ENCODE data around the gene SRRM4.

The SRRM4 gene

DNA sequence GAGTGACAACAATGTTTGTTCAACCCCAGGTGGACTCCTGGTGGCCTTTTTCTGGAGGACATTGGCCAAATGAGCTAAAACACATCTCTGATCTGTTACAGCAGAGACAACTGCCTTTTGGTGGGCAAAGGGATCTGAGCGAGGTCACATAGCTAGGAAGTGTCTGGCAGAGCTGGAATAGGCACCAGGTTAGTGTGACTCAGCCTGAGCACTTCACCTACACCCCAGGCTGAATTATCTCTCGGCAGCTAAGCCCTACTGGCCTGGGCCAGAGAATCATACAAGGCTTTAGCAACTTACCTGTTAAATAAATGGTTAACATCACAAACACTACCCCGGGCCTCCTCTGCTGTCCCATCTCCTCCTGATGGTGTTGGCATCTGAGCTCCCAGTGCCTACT, 147.2 kb downstream of the SRRM4 start:
- TF ChIP-seq, protein P1, sequence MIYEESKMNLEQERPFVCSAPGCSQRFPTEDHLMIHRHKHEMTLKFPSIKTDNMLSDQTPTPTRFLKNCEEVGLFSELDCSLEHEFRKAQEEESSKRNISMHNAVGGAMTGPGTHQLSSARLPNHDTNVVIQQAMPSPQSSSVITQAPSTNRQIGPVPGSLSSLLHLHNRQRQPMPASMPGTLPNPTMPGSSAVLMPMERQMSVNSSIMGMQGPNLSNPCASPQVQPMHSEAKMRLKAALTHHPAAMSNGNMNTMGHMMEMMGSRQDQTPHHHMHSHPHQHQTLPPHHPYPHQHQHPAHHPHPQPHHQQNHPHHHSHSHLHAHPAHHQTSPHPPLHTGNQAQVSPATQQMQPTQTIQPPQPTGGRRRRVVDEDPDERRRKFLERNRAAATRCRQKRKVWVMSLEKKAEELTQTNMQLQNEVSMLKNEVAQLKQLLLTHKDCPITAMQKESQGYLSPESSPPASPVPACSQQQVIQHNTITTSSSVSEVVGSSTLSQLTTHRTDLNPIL (CRISPR knock-in tag; IDR thresholded peaks at IDR 0.05; ENCODE audit: low read depth) = no peak
- TF ChIP-seq PPARA (CRISPR knock-in tag; IDR thresholded peaks at IDR 0.05; ENCODE audit: borderline replicate concordance) (no peak), TCF4 (CRISPR knock-in tag; IDR thresholded peaks at IDR 0.05; ENCODE audit: borderline replicate concordance) (no peak), ZNF565 (CRISPR knock-in tag; conservative IDR thresholded peaks at IDR 0.05; ENCODE audit: low read depth) (no peak), ESRRG (CRISPR knock-in tag; IDR thresholded peaks at IDR 0.05) (no peak), ZNF8 (CRISPR knock-in tag; IDR thresholded peaks at IDR 0.05) (no peak), TOX (CRISPR knock-in tag; IDR thresholded peaks at IDR 0.05; ENCODE audit: borderline replicate concordance) (no peak), CSRNP3 (CRISPR knock-in tag; IDR thresholded peaks at IDR 0.05) (no peak), ZC3H10 (CRISPR knock-in tag; IDR thresholded peaks at IDR 0.05) (no peak), BACH2 (CRISPR knock-in tag; IDR thresholded peaks at IDR 0.05; ENCODE audit: borderline replicate concordance) (no peak), GLIS3 (CRISPR knock-in tag; IDR thresholded peaks at IDR 0.05) (no peak), RARB (CRISPR knock-in tag; IDR thresholded peaks at IDR 0.05) (no peak), ZNF70 (CRISPR knock-in tag; IDR thresholded peaks at IDR 0.05) (no peak), CSDC2 (CRISPR knock-in tag; IDR thresholded peaks at IDR 0.05) (no peak)
- TF ChIP-seq, protein P2, sequence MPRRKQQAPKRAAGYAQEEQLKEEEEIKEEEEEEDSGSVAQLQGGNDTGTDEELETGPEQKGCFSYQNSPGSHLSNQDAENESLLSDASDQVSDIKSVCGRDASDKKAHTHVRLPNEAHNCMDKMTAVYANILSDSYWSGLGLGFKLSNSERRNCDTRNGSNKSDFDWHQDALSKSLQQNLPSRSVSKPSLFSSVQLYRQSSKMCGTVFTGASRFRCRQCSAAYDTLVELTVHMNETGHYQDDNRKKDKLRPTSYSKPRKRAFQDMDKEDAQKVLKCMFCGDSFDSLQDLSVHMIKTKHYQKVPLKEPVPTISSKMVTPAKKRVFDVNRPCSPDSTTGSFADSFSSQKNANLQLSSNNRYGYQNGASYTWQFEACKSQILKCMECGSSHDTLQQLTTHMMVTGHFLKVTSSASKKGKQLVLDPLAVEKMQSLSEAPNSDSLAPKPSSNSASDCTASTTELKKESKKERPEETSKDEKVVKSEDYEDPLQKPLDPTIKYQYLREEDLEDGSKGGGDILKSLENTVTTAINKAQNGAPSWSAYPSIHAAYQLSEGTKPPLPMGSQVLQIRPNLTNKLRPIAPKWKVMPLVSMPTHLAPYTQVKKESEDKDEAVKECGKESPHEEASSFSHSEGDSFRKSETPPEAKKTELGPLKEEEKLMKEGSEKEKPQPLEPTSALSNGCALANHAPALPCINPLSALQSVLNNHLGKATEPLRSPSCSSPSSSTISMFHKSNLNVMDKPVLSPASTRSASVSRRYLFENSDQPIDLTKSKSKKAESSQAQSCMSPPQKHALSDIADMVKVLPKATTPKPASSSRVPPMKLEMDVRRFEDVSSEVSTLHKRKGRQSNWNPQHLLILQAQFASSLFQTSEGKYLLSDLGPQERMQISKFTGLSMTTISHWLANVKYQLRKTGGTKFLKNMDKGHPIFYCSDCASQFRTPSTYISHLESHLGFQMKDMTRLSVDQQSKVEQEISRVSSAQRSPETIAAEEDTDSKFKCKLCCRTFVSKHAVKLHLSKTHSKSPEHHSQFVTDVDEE (CRISPR knock-in tag; IDR thresholded peaks at IDR 0.05) = no peak
- ATAC-seq = no peak

DNA sequence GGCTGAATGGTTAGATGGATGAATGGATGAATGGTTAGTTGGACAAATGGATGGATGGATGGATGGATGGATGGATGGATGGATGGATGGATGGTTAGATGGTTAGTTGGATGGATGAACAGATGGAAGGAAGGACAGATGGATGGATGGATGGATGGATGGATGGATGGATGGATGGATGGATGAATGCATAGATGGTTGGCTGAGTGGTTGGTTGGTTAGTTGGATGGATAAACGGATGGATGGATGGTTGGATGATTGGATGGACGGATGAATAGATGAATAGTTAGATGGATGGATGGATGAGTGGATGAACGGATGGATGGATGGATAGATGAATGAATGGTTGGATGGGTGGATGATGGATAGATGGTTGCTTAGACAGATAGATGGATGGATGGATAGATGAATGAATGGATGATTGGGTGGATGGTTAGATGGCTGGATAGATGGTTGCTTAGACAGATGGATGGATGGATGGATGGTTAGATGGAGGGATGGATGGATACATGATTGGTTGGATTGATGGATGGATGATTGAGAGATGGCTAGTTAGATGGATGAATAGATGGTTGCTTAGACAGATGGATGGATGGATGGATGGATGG, 148.6 kb downstream of the SRRM4 start:
- TF ChIP-seq RARB (CRISPR knock-in tag; IDR thresholded peaks at IDR 0.05) = no peak
- TF ChIP-seq, protein P2 (CRISPR knock-in tag; IDR thresholded peaks at IDR 0.05) = no peak
- no peak for TF ChIP-seq ZNF565 (CRISPR knock-in tag; conservative IDR thresholded peaks at IDR 0.05; ENCODE audit: low read depth)
- TF ChIP-seq ZNF70 (CRISPR knock-in tag; IDR thresholded peaks at IDR 0.05) = no peak
- no peak for TF ChIP-seq ZFP30 (CRISPR knock-in tag; IDR thresholded peaks at IDR 0.05)
- TF ChIP-seq CSDC2 (CRISPR knock-in tag; IDR thresholded peaks at IDR 0.05) = no peak
- no peak for TF ChIP-seq TOX (CRISPR knock-in tag; IDR thresholded peaks at IDR 0.05; ENCODE audit: borderline replicate concordance)
- TF ChIP-seq GLIS3 (CRISPR knock-in tag; IDR thresholded peaks at IDR 0.05) = no peak
- no peak for TF ChIP-seq TCF4 (CRISPR knock-in tag; IDR thresholded peaks at IDR 0.05; ENCODE audit: borderline replicate concordance)
- TF ChIP-seq ISL1 (CRISPR knock-in tag; IDR thresholded peaks at IDR 0.05) = no peak
- no peak for TF ChIP-seq ESRRG (CRISPR knock-in tag; IDR thresholded peaks at IDR 0.05)
- no peak for TF ChIP-seq PPARA (CRISPR knock-in tag; IDR thresholded peaks at IDR 0.05; ENCODE audit: borderline replicate concordance)
- no peak for TF ChIP-seq ARNTL (CRISPR knock-in tag; IDR thresholded peaks at IDR 0.05; ENCODE audit: borderline replicate concordance, low read depth)
- no peak for TF ChIP-seq BACH2 (CRISPR knock-in tag; IDR thresholded peaks at IDR 0.05; ENCODE audit: borderline replicate concordance)
- no peak for ATAC-seq

- TF ChIP-seq RARB (CRISPR knock-in tag; IDR thresholded peaks at IDR 0.05) = no peak
- TF ChIP-seq ESRRG (CRISPR knock-in tag; IDR thresholded peaks at IDR 0.05) = no peak
- no peak for TF ChIP-seq ISL1 (CRISPR knock-in tag; IDR thresholded peaks at IDR 0.05)
- TF ChIP-seq OSR1 (CRISPR knock-in tag; IDR thresholded peaks at IDR 0.05) = no peak
- no peak for TF ChIP-seq ZNF70 (CRISPR knock-in tag; IDR thresholded peaks at IDR 0.05)
- TF ChIP-seq ZFP3 (CRISPR knock-in tag; IDR thresholded peaks at IDR 0.05) = no peak
- no peak for TF ChIP-seq CSDC2 (CRISPR knock-in tag; IDR thresholded peaks at IDR 0.05)
- TF ChIP-seq ZNF8 (CRISPR knock-in tag; IDR thresholded peaks at IDR 0.05) = no peak
- TF ChIP-seq PPARA (CRISPR knock-in tag; IDR thresholded peaks at IDR 0.05; ENCODE audit: borderline replicate concordance) = no peak
- no peak for TF ChIP-seq BACH2 (CRISPR knock-in tag; IDR thresholded peaks at IDR 0.05; ENCODE audit: borderline replicate concordance)
- TF ChIP-seq, protein P2 (CRISPR knock-in tag; IDR thresholded peaks at IDR 0.05) = no peak
- TF ChIP-seq TOX (CRISPR knock-in tag; IDR thresholded peaks at IDR 0.05; ENCODE audit: borderline replicate concordance) = no peak
- TF ChIP-seq ARNTL (CRISPR knock-in tag; IDR thresholded peaks at IDR 0.05; ENCODE audit: borderline replicate concordance, low read depth) = no peak
- ATAC-seq = no peak
Observed at GRCh38 chr12:119130523-119130922, 149.2 kb downstream of the SRRM4 start.

All from SK-N-SH treated with all-trans-retinoic acid at 6 μM for 48 hours (cell line).